ENCODE data around the gene OTP. TPM values are rescaled to one million over a fixed set of nuclear protein-coding genes. Genes with fewer than 3 reads are reported as not detected.

OTP gene
- total and polyA plus RNA-seq, 10 of the 15 experiments (the other 5 are each of a cell fraction or from before 2014, with no cell fraction given) = 0.31 to 8.8 (median 2.4) TPM

GRCh38 chr5:77633709-77634108 lies 4.8 kb downstream of the OTP start:
- POLR2A ChIA-PET = interaction anchor here (0.6 to 1.7 kb wide), 3 partner anchors 35 to 222 kb away, joined by 4 to 8 read pairs (median 4); no protein-coding TSS in a partner anchor
- H3K27ac ChIP-seq (ENCODE audit: control insufficient read depth, insufficient read depth) = no peak overlapping the region
- H3K27me3 ChIP-seq (replicated peaks in 1 of 2; ENCODE audit: control insufficient read depth in 2 of 2, insufficient read depth in 2 of 2, low read length in 1 of 2) = peaks cover 1 to 25% of the 10 kb centered on the region in 2 experiments
- TF ChIP-seq SRF (IDR thresholded peaks at IDR 0.05; ENCODE audit: low read depth in 2 of 2, low read length in 2 of 2) (no peak), FOXM1 (IDR thresholded peaks at IDR 0.05; ENCODE audit: low read depth, low read length) (no peak), IRF5 (IDR thresholded peaks at IDR 0.05; ENCODE audit: borderline replicate concordance) (no peak), PRDM15 (CRISPR knock-in tag; IDR thresholded peaks at IDR 0.05) (no peak), CBFB (IDR thresholded peaks at IDR 0.05; ENCODE audit: low read depth) (no peak), BCLAF1 (IDR thresholded peaks at IDR 0.05) (no peak), ZNF384 (IDR thresholded peaks at IDR 0.05; ENCODE audit: borderline replicate concordance, low read depth, low read length) (no peak), POU2F2 (IDR thresholded peaks at IDR 0.05; ENCODE audit: borderline replicate concordance, low read depth, low read length) (no peak), SUZ12 (IDR thresholded peaks at IDR 0.05; ENCODE audit: unreplicated experiment) (no peak)
- RAD21 ChIA-PET (ENCODE audit: unreplicated experiment) = interaction anchor here (0.8 to 2.2 kb wide), 6 partner anchors 14 to 376 kb away, joined by 3 to 10 read pairs (median 3); no protein-coding TSS in a partner anchor
- CTCF ChIA-PET = interaction anchor here (0.6 to 1.2 kb wide), 6 partner anchors 13 to 339 kb away, joined by 3 to 4 read pairs (median 3); no protein-coding TSS in a partner anchor
- H3K79me2 ChIP-seq (ENCODE audit: control insufficient read depth, insufficient read depth, low read length) = no peaks in the 10 kb centered on the region
- FAIRE-seq (no peak), DNase-seq (ENCODE audit: low read depth, low spot score) (no peak), ATAC-seq (no peak)
- no peak overlapping the region for H3K4me2 ChIP-seq (ENCODE audit: control insufficient read depth, insufficient read depth)
- BruUV-seq (replicated peaks) = no TSS peak
- intact Hi-C loops (cut with micrococcal nuclease; ENCODE audit: unreplicated experiment) = loop anchor here (5.0 kb wide), 4 partner anchors 141 to 534 kb away; partner anchors contain the start of genes TBCA and WDR41
- H3K9me3 ChIP-seq (replicated peaks; ENCODE audit: control insufficient read depth, insufficient read depth, low read length) = peaks cover 14% of the 10 kb centered on the region
- H3K9ac ChIP-seq (ENCODE audit: control insufficient read depth, insufficient read depth, low read length) = no peak overlapping the region
- no peaks in the 10 kb centered on the region; the same call in 1 of the 2 replicates for H3K4me1 ChIP-seq (ENCODE audit: control insufficient read depth, insufficient read depth, low read length)
- in situ Hi-C loops (cut with MboI) = no loop called here
- H3K4me3 ChIP-seq = no peak overlapping the region
- 48% methylated on average over 5 of the region's 5 CpGs for WGBS (ENCODE audit: insufficient coverage, insufficient replicate concordance, low lambda C conversion rate, missing lambda C conversion rate)
- no peak overlapping the region for H2AFZ ChIP-seq (ENCODE audit: control insufficient read depth, low read depth, low read length)
- SMC1A ChIA-PET (ENCODE audit: uncharacterized antibody, unreplicated experiment) = interaction anchor here (0.7 to 3.1 kb wide), 10 partner anchors 10 to 343 kb away, joined by 3 to 11 read pairs (median 4); no protein-coding TSS in a partner anchor
- H3K36me3 ChIP-seq (ENCODE audit: control insufficient read depth in 2 of 2, insufficient read depth in 2 of 2, low read length in 1 of 2) = no peaks in the 10 kb centered on the region
- H4K20me1 ChIP-seq (ENCODE audit: control insufficient read depth, insufficient read depth) = no peaks in the 10 kb centered on the region
